ENCODE data around the gene S100A3. TPM values are rescaled to one million over a fixed set of nuclear protein-coding genes. Genes with fewer than 3 reads are reported as not detected.

Gene S100A3
- total RNA-seq, 1 donor from 2014 or later = 0.66 TPM

DNA sequence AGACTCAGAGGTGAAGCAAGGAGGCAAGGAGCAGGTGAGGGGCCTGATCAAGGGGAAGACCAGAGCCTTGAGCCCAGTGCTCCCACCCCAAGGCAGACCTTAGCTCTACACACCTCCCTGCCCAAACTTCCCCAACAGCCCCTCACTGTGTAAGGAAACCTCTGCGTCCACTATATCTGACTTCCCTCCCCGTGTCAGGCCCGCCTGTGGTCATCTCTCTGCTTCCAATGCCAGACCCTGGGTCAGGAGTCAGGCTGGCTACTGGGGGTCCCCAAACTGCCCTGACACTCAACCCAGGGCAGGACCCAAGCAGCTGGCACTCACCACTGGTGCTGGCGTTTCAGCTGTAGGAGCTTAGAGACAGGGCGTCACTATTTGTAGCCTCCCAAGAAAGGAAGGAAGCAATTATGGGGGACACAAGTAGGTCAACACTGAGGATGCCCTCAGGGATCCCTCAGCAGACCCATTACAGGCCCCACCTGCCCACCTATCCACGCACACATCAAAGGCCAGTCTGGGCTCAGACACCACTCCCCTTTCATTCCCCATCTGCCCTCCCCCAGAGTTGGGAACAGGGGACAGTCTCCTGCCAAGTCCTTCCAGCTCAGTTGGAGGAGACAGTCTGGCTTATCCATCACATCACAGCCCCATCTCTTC lies 811 bp upstream of the S100A3 start:
- DNase-seq (ENCODE audit: low read depth, low spot score) = no peak

DNA sequence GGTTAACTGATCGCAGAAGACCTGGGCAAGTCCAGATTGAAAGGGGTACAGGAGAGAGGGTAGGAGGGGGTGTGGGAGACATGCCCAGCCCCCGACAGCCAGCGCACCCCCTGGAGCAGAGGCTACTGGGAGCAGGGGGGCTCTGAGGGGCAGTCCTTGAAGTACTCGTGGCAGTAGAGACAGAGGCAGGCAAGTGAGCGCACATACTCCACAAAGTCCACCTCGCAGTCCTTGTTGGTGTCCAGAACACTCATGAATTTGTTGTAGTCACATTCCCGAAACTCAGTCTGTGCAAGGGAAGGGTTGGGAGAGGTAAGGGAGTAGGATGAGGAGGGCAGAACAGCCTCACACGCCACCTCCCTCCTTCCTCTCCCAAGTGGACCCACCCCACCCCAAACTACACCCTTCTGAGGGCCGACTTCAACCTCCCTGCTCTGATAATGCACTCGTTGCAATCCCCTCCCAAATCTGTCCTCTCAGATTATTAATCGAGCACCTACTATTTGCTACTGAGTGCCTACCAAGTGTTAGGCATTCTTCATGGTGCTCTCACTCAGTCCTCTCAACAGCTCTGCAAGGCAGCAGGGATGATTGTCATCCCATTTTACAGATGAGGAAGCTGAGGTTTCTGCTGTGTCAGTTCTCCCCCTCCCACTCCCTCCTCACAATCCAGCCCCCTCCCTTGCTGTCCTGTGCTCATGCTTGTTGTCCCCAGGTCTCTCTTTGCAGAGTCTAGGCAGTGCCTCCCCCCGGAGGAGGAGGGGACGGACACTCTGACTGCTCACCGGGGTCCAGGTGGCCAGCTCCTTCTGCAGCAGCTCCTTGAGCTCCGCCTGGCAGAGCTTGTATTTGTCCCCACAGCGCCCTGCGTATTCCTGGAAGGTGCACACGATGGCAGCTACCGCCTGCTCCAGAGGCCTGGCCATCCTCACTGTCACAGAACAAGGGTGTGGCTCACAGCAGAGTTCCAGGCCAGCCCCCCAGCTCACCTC lies 1.2 kb downstream of the S100A3 start:
- DNase-seq (ENCODE audit: low read depth, low spot score) = no peak

DNA sequence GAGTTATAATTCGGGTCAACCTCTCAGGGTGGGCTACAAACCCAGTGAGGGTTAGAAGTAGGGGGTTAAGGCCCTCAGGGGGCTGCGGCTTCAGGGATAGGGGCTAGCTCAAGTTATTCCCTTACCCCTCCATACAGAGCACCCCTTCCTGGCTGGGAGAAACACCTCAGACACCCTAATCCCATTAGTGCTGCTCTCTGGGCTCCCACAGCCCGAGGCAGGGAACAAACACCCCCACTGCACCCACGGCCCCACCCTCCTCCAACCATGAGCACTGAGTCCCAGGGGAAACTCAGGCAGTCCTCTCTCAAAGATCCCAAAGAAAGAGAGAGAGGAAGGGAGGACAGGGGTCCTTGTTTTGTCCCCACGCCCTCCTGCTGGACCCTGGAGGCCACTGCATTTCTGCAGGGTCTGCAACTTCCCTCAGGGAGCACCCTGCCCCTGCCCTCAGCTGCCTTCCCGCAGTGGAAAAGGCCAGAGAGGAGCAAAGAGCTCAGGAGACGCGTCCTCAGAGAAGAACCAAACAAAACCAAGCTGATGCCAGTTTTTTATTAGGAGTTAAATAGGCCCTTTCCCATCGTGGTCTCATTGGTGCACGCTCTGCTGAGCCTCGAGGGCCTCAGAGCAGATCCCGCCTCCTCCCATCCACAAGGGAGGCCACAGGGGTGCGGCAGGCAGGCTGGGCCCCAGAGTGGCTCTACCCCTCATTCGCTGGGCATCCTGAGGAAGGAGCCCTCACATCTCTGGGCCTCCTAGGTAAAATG lies 2.1 kb downstream of the S100A3 start:
- no peak for DNase-seq (ENCODE audit: low read depth, low spot score)

DNA sequence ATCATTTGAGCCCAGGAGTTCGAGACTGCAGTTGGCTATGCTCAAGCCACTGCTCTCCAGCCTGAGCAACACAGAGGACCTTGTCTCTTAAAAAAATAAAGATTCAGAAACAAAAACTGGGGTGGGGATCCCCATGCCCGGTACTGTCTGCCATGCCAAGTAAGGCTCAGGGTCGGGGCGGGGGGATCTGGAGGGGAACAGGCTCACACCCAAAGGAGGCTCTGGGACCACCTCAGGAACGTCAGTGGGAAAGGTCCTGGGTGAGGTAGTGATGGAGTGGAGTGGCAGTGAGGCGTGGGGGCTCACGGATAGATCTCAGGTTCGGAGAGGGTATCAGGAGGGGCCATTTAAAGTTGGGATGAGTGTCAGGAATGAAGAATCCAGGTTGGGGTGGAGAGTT lies 2.7 kb downstream of the S100A3 start:
- DNase-seq (ENCODE audit: low read depth, low spot score) = no peak

GRCh38 chr1:153545067-153546055 lies 3.7 kb downstream of the S100A3 start, which contains the start of gene S100A4:
Gene S100A4 (minus strand): TSS chr1:153545806. CDS start chr1:153544794, 1,012 bp downstream.
- peak; percentile 46 for DNase-seq (ENCODE audit: low read depth, low spot score)

DNA sequence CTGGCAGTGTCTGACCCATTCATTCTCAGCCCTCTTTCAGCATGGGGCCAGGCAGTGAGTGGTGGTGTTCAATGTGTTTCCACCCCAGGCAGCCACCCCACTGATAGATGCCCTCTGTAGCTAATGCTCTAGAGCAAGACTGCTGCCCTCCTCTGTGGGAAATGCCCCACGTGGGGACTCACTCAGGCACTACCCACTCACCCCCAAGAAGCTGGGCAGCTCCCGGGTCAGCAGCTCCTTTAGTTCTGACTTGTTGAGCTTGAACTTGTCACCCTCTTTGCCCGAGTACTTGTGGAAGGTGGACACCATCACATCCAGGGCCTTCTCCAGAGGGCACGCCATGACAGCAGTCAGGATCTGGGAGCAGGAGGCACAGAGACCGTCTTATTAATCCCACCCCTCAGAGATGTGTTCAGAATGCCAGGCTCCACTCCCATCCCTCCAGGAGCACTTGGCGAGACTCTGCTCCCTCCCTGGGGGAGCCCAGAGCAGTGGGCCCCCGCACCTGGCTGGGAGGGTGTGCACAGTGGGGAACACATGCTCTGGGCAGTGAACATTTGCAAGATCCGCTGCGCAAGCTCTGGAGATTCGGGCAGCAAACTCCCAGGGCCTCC lies 4.5 kb downstream of the S100A3 start:
- no peak for DNase-seq (ENCODE audit: low read depth, low spot score)

- DNase-seq (ENCODE audit: low read depth, low spot score) = no peak
Measured at GRCh38 chr1:153543736-153544135, 5.3 kb downstream of the S100A3 start.

DNA sequence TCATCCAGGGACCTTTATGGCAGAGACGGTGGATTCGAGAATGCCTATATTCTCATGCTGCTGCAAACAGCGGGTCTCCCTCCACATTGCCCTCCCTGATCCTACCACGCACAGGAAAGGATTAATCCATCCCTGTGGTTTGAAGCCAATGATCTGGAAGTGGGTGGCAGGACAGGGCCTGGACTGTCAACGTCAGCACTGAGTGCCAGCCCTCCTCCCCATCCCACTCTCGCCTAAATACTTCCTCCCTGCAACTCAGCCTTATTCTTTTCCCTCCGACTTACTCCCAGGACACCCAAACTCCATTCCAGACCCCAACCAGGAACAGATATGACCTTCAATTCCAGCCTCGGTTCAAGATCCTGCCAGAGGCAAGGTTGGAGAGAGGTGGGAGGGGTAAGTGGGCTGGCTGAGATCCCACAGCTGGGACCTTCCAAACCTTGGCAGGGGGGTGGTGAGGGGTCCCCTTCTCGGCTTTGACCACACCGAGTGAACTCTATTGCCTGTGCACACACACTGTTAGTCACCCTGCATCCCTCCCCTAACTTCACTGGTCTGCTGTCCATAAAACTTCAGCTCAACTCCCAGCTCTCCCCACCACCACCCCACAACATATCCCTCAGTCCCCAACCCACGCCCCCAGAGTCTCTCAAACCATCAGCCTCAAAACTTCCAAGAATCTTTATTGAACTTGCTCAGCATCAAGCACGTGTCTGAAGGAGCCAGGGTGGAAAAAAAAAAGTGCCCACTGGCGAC lies 5.9 kb downstream of the S100A3 start:
- no peak for DNase-seq (ENCODE audit: low read depth, low spot score)

GRCh38 chr1:153541641-153542590 lies 7.1 kb downstream of the S100A3 start:
- no peak for DNase-seq (ENCODE audit: low read depth, low spot score)

GRCh38 chr1:153540394-153541361 lies 8.4 kb downstream of the S100A3 start, which contains the start of gene S100A5:
Gene S100A5 (minus strand): TSS chr1:153540934. CDS start chr1:153540191, 743 bp downstream.
- DNase-seq (ENCODE audit: low read depth, low spot score) = no peak

DNA sequence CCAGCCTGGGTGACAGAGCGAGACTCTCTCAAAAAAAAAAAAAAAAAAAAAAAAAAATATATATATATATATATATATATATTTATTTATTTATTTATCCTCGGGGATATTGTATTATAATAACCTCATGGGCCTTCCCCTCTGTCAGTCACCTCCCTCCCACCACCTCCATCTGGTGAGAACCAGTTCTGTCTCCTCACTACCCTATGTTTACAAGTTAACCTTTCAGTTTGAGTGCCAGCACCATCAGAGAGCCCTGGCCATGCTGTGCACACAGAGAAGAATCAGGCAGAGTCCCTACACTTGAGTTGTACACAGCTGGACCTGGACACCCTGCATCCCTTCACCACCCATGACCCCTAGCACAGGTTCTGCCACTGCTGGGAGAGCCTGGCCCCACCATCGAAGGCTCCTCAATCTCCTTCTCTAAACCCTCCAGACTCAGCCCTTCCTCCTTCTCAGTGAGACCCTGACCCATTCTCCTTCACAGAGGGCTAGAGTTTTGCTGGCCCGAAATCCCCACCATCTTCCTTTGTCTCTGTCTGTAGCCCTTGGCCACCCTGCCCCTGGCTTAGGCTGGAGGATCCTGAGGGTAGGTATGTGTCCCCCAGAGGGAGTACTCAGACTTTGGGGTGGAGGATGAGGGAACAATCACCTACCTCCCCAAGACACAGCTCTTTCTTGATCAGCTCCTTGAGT lies 9.5 kb downstream of the S100A3 start:
- DNase-seq (ENCODE audit: low read depth, low spot score) = no peak

GRCh38 chr1:153538315-153538821 lies 10.7 kb downstream of the S100A3 start:
- no peak for DNase-seq (ENCODE audit: low read depth, low spot score)

GRCh38 chr1:153537376-153537730 lies 11.7 kb downstream of the S100A3 start:
- DNase-seq (ENCODE audit: low read depth, low spot score) = no peak

DNA sequence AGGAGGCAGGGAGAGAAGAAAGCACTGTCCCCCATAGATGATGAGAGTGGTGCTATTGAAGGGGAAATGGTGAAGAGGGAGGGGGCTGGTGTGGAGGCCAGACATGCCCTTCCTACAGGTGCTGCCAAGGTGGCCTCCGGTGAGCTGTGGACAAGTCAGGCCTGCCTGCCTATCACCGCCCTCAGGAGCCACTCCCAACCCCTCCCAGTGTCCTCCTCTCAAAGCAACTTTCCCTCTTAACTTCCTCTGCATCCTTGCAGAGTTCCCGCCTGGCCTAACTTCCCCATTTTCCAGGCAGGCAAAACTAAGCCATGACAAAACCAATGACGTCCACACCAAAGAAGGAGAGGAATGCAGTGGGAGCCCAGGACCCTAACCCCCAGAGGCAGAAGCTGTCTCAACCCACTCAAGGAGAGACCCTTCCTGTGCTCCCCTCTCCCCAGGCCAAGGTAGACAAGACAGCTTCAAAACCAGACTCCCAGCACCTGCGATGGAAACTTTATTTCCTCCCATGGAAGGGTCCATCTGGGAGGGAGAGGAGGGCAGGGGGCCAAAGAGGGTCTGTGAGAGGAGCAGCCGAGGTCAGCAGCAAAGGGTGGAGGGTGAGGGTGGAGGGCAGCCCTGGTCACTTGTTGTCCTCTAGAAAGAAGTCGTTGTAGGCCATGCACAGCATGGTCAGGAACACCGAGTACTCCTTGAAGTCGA lies 12.2 kb downstream of the S100A3 start:
- DNase-seq (ENCODE audit: low read depth, low spot score) = no peak

DNA sequence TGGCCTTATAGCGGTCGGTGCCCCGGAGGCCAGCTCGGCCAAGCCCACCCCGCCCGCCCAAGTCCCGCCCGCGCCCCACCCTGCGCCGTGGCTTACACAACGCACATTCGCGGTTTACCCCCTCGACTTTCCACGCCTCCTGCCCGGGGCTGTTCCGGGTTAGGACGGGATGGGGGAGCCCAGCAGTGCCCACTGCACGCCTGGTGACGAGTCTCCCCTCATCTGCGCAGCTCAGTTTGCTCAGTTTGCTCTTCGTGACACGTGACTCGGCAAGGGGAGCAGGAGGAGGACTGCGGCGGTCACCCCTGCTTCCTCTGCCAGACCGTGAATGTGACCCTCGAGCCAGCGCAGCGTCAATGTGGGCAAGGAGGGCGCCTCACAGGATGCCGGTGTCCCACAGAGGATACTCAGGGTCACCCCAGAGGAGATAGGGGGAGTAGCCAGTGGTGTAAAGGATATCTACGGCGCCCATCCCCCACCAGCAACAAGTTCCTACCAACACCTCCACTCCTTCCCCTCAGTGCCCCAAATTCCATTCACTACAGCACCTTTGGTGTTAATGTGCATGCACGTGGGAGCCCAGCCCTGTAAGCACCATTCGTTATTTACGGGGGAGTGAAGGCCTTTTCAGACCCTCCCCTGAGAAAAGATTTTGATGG lies 12.9 kb downstream of the S100A3 start:
- peak; percentile 44 for DNase-seq (ENCODE audit: low read depth, low spot score)

Measured in pulmonary artery endothelial cell (primary cell).